Neural cell (in vitro differentiated cells): ENCODE measurements around the gene ZC3H12C.

Experiments used
- EP300 ChIP-seq: fragments of 450-650 bp; conservative IDR thresholded peaks from 2 replicates; pipeline ENCODE4 v1.6.1; 2014; ENCODE audit warnings: antibody characterized with exemption, mild to moderate bottlenecking, moderate library complexity; ENCODE audit not compliant: poor library complexity, severe bottlenecking
- EZH2 ChIP-seq: fragments of 200-600, 300-800 bp; shearing (Covaris generic), sonication (generic); IDR thresholded peaks from 2 replicates; pipeline ENCODE4 v1.6.1; 2014; ENCODE audit warnings: antibody characterized with exemption, low read length, borderline replicate concordance, mild to moderate bottlenecking; ENCODE audit not compliant: insufficient read depth, poor library complexity, severe bottlenecking
- POLR2AphosphoS5 ChIP-seq: IDR thresholded peaks from 2 replicates; pipeline ENCODE4 v1.6.1; 2012
- SMC3 ChIP-seq: fragments of 450-650 bp; conservative IDR thresholded peaks from 2 replicates; pipeline ENCODE4 v1.6.1; 2014; ENCODE audit warnings: antibody characterized with exemption, mild to moderate bottlenecking, moderate library complexity; ENCODE audit not compliant: poor library complexity
- TF ChIP-seq, protein P1 (sequence below): fragments of 450-650 bp; IDR thresholded peaks from 2 replicates; pipeline ENCODE4 v1.5.1; 2014; ENCODE audit warnings: antibody characterized with exemption, mild to moderate bottlenecking, moderate library complexity; ENCODE audit not compliant: poor library complexity, severe bottlenecking

- TF ChIP-seq, protein P1, sequence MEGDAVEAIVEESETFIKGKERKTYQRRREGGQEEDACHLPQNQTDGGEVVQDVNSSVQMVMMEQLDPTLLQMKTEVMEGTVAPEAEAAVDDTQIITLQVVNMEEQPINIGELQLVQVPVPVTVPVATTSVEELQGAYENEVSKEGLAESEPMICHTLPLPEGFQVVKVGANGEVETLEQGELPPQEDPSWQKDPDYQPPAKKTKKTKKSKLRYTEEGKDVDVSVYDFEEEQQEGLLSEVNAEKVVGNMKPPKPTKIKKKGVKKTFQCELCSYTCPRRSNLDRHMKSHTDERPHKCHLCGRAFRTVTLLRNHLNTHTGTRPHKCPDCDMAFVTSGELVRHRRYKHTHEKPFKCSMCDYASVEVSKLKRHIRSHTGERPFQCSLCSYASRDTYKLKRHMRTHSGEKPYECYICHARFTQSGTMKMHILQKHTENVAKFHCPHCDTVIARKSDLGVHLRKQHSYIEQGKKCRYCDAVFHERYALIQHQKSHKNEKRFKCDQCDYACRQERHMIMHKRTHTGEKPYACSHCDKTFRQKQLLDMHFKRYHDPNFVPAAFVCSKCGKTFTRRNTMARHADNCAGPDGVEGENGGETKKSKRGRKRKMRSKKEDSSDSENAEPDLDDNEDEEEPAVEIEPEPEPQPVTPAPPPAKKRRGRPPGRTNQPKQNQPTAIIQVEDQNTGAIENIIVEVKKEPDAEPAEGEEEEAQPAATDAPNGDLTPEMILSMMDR = no peak
- TF ChIP-seq SMC3 = no peak
- TF ChIP-seq EZH2 = no peak
- TF ChIP-seq POLR2AphosphoS5 = no peak
- no peak for TF ChIP-seq EP300
Measured at GRCh38 chr11:110053848-110054414, 39.3 kb upstream of the ZC3H12C start.
